H9 (cell line): Measurements from ENCODE around the gene NKAIN2. TPM values are rescaled to one million over a fixed set of nuclear protein-coding genes. Genes with fewer than 3 reads are reported as not detected.
"Not testable (repeated sequence)": the region's sequence is repeated elsewhere in the genome, so short reads cannot be mapped to it uniquely, and the experiment has no call there.

Source experiments
- DNase-seq: peaks from one replicate; pipeline ENCODE4 v3.0.0-alpha.2; 2017
- H2AFZ ChIP-seq: one replicate; pipeline ENCODE4 v1.6.1; 2013; ENCODE audit warnings: mild to moderate bottlenecking, low read length, control low read depth, moderate library complexity
- H2AK5ac ChIP-seq: 2 replicates; pipeline ENCODE4 v1.6.1; 2013; ENCODE audit warnings: low read length, control low read depth, mixed read lengths; ENCODE audit not compliant: insufficient read length
- H2BK120ac ChIP-seq: one replicate; pipeline ENCODE4 v1.6.1; 2013; ENCODE audit warnings: low read depth, mild to moderate bottlenecking, low read length, control low read depth, inconsistent platforms; ENCODE audit not compliant: poor library complexity, severe bottlenecking
- H2BK12ac ChIP-seq: 2 replicates; pipeline ENCODE4 v1.6.1; 2013; ENCODE audit warnings: low read length, control low read depth, mixed read lengths, low read depth; ENCODE audit not compliant: insufficient read length
- H2BK15ac ChIP-seq: 2 replicates; pipeline ENCODE4 v1.6.1; 2013; ENCODE audit warnings: low read depth, low read length, control low read depth
- H2BK20ac ChIP-seq: one replicate; pipeline ENCODE4 v1.6.1; 2013; ENCODE audit warnings: low read depth, mild to moderate bottlenecking, low read length, control low read depth, inconsistent platforms; ENCODE audit not compliant: poor library complexity, severe bottlenecking
- H2BK5ac ChIP-seq: 2 replicates; pipeline ENCODE4 v1.6.1; 2013; ENCODE audit warnings: low read length, control low read depth, mixed read lengths; ENCODE audit not compliant: insufficient read length
- H3K14ac ChIP-seq: 2 replicates; pipeline ENCODE4 v1.6.1; 2013; ENCODE audit warnings: low read length, control low read depth; ENCODE audit not compliant: insufficient read depth
- H3K18ac ChIP-seq: 2 replicates; pipeline ENCODE4 v1.6.1; 2013; ENCODE audit warnings: low read depth, mild to moderate bottlenecking, mixed read lengths, low read length, control low read depth; ENCODE audit not compliant: insufficient read length
- H3K23ac ChIP-seq: 2 replicates; pipeline ENCODE4 v1.6.1; 2013; ENCODE audit warnings: low read length, control low read depth, mixed read lengths, low read depth; ENCODE audit not compliant: insufficient read length
- H3K23me2 ChIP-seq: 2 replicates; pipeline ENCODE4 v1.6.1; 2013; ENCODE audit warnings: low read depth, mild to moderate bottlenecking, mixed read lengths, low read length, control low read depth; ENCODE audit not compliant: insufficient read length, poor library complexity, severe bottlenecking
- H3K27ac ChIP-seq: 2 replicates; pipeline ENCODE4 v1.5.1; 2013; ENCODE audit warnings: low read length, control low read depth, mixed read lengths, low read depth; ENCODE audit not compliant: insufficient read length
- H3K27me3 ChIP-seq: 2 replicates; pipeline ENCODE4 v1.6.1; 2013; ENCODE audit warnings: low read length, control low read depth, inconsistent platforms; ENCODE audit not compliant: insufficient read depth
- H3K4ac ChIP-seq: 2 replicates; pipeline ENCODE4 v1.6.1; 2013; ENCODE audit warnings: low read depth, mild to moderate bottlenecking, control low read depth, inconsistent platforms, low read length, moderate library complexity
- H3K4me1 ChIP-seq: 2 replicates; pipeline ENCODE4 v1.6.1; 2013; ENCODE audit warnings: low read length, control low read depth, inconsistent platforms; ENCODE audit not compliant: insufficient read depth
- H3K4me2 ChIP-seq: 2 replicates; pipeline ENCODE4 v1.6.1; 2013; ENCODE audit warnings: low read length, control low read depth, mixed read lengths; ENCODE audit not compliant: insufficient read length, insufficient read depth
- H3K56ac ChIP-seq: 2 replicates; pipeline ENCODE4 v1.6.1; 2013; ENCODE audit warnings: low read depth, mild to moderate bottlenecking, mixed read lengths, low read length, control low read depth; ENCODE audit not compliant: insufficient read length
- H3K79me1 ChIP-seq: 2 replicates; pipeline ENCODE4 v1.6.1; 2013; ENCODE audit warnings: low read depth, mild to moderate bottlenecking, moderate library complexity, low read length, control low read depth, inconsistent platforms; ENCODE audit not compliant: insufficient read depth, poor library complexity, severe bottlenecking
- H3K79me2 ChIP-seq: 2 replicates; pipeline ENCODE4 v1.6.1; 2013; ENCODE audit warnings: low read length, control low read depth, inconsistent platforms; ENCODE audit not compliant: insufficient read depth
- H3K9ac ChIP-seq: 2 replicates; pipeline ENCODE4 v1.6.1; 2013; ENCODE audit warnings: low read length, control low read depth, mixed read lengths; ENCODE audit not compliant: insufficient read length; ENCODE audit errors: extremely low read depth
- H3K9me3 ChIP-seq: one replicate; pipeline ENCODE4 v1.6.1; 2013; ENCODE audit warnings: low read depth, low read length, inconsistent platforms; ENCODE audit not compliant: control insufficient read depth
- H3T11ph ChIP-seq: one replicate; pipeline ENCODE4 v1.6.1; 2013; ENCODE audit warnings: mild to moderate bottlenecking, low read length, control low read depth, inconsistent platforms
- H4K20me1 ChIP-seq: one replicate; pipeline ENCODE4 v1.6.1; 2013; ENCODE audit not compliant: control insufficient read depth, insufficient read length, insufficient read depth
- H4K5ac ChIP-seq: 2 replicates; pipeline ENCODE4 v1.6.1; 2013; ENCODE audit warnings: low read depth, mild to moderate bottlenecking, mixed read lengths, low read length, control low read depth; ENCODE audit not compliant: insufficient read length
- H4K8ac ChIP-seq: replicated peaks from 2 replicates; pipeline ENCODE4 v1.6.1; 2013; ENCODE audit warnings: low read length, control low read depth, mixed read lengths, low read depth; ENCODE audit not compliant: insufficient read length
- H4K91ac ChIP-seq: 2 replicates; pipeline ENCODE4 v1.6.1; 2013; ENCODE audit warnings: low read depth, mild to moderate bottlenecking, moderate library complexity, mixed read lengths, low read length, control low read depth; ENCODE audit not compliant: insufficient read length
- H3K27ac Mint-ChIP-seq, 3 experiments: 2 replicates in 2 of 3; 3 replicates in 1 of 3; pipeline ENCODE4 v1.8.0; 2020 to 2021; ENCODE audit warnings: mixed read lengths in 3 of 3, mild to moderate bottlenecking in 1 of 3, moderate library complexity in 1 of 3
- H3K27me3 Mint-ChIP-seq: 2 replicates; pipeline ENCODE4 v1.8.0; 2021; ENCODE audit warnings: low read depth, mild to moderate bottlenecking, moderate library complexity, mixed read lengths
- H3K36me3 Mint-ChIP-seq, 3 experiments: 2 replicates in 2 of 3; 3 replicates in 1 of 3; pipeline ENCODE4 v1.8.0; 2020 to 2021; ENCODE audit warnings: low read depth in 3 of 3, mixed read lengths in 3 of 3; ENCODE audit not compliant: insufficient read depth in 1 of 3
- H3K4me1 Mint-ChIP-seq, 2 experiments: 2 replicates each; pipeline ENCODE4 v1.8.0; 2020; ENCODE audit warnings: mixed read lengths in 2 of 2
- H3K4me3 Mint-ChIP-seq, 2 experiments: 2 replicates in 1 of 2; 3 replicates in 1 of 2; pipeline ENCODE4 v1.8.0; 2020 to 2021; ENCODE audit warnings: mild to moderate bottlenecking in 2 of 2, mixed read lengths in 2 of 2, moderate library complexity in 1 of 2
- H3K9me3 Mint-ChIP-seq, 2 experiments: 2 replicates in 1 of 2; 3 replicates in 1 of 2; pipeline ENCODE4 v1.8.0; 2020; ENCODE audit warnings: mild to moderate bottlenecking in 2 of 2, mixed read lengths in 2 of 2, moderate library complexity in 1 of 2
- WGBS: extraction: QIAGEN DNeasy Blood & Tissue Kit; methylation state at CpG from one replicate; pipeline ENCODE4 v1.1.7; 2013; ENCODE audit warnings: missing lambda C conversion rate, low lambda C conversion rate, mixed read lengths; ENCODE audit not compliant: insufficient read length; ENCODE audit errors: extremely low coverage; 5-methylcytosine and 5-hydroxymethylcytosine counted together
- total RNA-seq: library from RNA; stranded (reverse); gene quantifications from 2 replicates; pipeline ENCODE4 v1.2.1, GENCODE V29; 2021
- TF ChIP-seq, protein P1 (sequence below): fragments of 200-600 bp; sonication (generic); conservative IDR thresholded peaks from 3 replicates; pipeline ENCODE4 v1.8.0; 2021; ENCODE audit warnings: antibody characterized with exemption, mild to moderate bottlenecking

NKAIN2 gene
- total RNA-seq, 1 experiment from 2014 or later, result 0.17 TPM

DNA sequence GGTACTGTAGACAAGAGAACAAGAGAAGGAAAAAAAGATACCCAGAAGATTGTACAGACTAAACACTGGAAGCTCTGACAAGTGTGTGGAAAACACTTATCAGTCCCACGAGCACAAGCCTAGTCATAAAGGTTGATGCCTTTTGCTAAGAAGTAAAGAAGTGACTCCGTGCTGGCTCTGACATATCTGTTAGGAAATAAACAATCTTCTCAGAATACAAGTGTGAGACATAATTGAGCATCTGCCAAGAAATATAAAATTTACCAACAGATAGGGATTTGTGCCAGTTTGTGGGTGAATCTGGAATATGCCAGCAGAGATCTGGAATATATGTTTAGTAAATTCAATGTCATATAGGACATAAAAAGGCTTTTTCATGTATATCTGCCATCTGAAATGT lies 899.9 kb downstream of the NKAIN2 start:
- TF ChIP-seq, protein P1, sequence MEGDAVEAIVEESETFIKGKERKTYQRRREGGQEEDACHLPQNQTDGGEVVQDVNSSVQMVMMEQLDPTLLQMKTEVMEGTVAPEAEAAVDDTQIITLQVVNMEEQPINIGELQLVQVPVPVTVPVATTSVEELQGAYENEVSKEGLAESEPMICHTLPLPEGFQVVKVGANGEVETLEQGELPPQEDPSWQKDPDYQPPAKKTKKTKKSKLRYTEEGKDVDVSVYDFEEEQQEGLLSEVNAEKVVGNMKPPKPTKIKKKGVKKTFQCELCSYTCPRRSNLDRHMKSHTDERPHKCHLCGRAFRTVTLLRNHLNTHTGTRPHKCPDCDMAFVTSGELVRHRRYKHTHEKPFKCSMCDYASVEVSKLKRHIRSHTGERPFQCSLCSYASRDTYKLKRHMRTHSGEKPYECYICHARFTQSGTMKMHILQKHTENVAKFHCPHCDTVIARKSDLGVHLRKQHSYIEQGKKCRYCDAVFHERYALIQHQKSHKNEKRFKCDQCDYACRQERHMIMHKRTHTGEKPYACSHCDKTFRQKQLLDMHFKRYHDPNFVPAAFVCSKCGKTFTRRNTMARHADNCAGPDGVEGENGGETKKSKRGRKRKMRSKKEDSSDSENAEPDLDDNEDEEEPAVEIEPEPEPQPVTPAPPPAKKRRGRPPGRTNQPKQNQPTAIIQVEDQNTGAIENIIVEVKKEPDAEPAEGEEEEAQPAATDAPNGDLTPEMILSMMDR, result no peak
- H2BK5ac ChIP-seq, result no peak overlapping the region
- Mint-ChIP-seq H3K27ac (no peak overlapping the region), H3K4me1 (no peaks in the 10 kb centered on the region), H3K9me3 (no peaks in the 10 kb centered on the region; a peak in 1 of 5 replicates), H3K36me3 (peaks cover 0 to under 1% (median 0%) of the 10 kb centered on the region in 3 experiments; a peak in 3 of 7 replicates), H3K4me3 (no peak overlapping the region), H3K27me3 (no peaks in the 10 kb centered on the region)
- no peaks in the 10 kb centered on the region for H3K9me3 ChIP-seq
- no peaks in the 10 kb centered on the region for H3K79me1 ChIP-seq
- no peak overlapping the region for H4K91ac ChIP-seq
- no peaks in the 10 kb centered on the region for H3K79me2 ChIP-seq
- no peaks in the 10 kb centered on the region for H4K20me1 ChIP-seq
- DNase-seq, result no peak
- no peak overlapping the region for H2BK120ac ChIP-seq
- H3K56ac ChIP-seq, result no peak overlapping the region
- no peak overlapping the region for H2AFZ ChIP-seq
- no peak overlapping the region for H3K4me2 ChIP-seq
- no peak overlapping the region for H4K8ac ChIP-seq
- no CpG with 5 or more reads among the region's 2 CpGs for WGBS
- no peaks in the 10 kb centered on the region for H3K23me2 ChIP-seq
- no peak overlapping the region for H2AK5ac ChIP-seq
- no peak overlapping the region for H3T11ph ChIP-seq
- no peaks in the 10 kb centered on the region for H3K4me1 ChIP-seq
- H3K27me3 ChIP-seq, result no peaks in the 10 kb centered on the region
- H4K5ac ChIP-seq, result no peak overlapping the region
- H3K9ac ChIP-seq, result no peak overlapping the region
- no peak overlapping the region for H3K27ac ChIP-seq
- H2BK20ac ChIP-seq, result no peak overlapping the region
- no peak overlapping the region for H3K23ac ChIP-seq
- no peak overlapping the region for H2BK12ac ChIP-seq
- no peak overlapping the region for H3K4ac ChIP-seq
- no peak overlapping the region for H3K18ac ChIP-seq
- H2BK15ac ChIP-seq, result no peak overlapping the region
- no peak overlapping the region for H3K14ac ChIP-seq

DNA sequence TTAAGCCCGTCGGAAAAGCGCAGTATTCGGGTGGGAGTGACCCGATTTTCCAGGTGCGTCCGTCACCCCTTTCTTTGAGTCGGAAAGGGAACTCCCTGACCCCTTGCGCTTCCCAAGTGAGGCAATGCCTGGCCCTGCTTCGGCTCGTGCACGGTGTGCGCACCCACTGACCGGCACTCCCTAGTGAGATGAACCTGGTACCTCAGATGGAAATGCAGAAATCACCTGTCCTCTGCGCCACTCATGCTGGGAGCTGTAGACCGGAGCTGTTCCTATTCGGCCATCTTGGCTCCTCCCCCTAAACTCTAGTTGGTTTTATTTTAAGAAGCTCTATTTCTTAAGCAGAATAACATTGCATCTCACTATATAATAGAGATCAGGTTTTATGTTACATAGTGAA lies 908.9 kb downstream of the NKAIN2 start:
- H3K4me3 Mint-ChIP-seq, result peak overlapping the region in 1 of 2 experiments; percentile 49; a peak in 2 of 5 replicates
- not testable (repeated sequence) for H3K27me3 ChIP-seq, H4K91ac ChIP-seq, H4K8ac ChIP-seq, H3K36me3 Mint-ChIP-seq, H3K18ac ChIP-seq, H3K4me2 ChIP-seq, H3K56ac ChIP-seq, H2AFZ ChIP-seq, H3K9me3 Mint-ChIP-seq, H3K23me2 ChIP-seq, H3K23ac ChIP-seq, H3K9me3 ChIP-seq, H2BK5ac ChIP-seq, DNase-seq, H3K79me1 ChIP-seq, H3K4ac ChIP-seq, H3K4me1 Mint-ChIP-seq, H2AK5ac ChIP-seq, H2BK120ac ChIP-seq, H2BK15ac ChIP-seq, H3K14ac ChIP-seq, H3K79me2 ChIP-seq, H3K9ac ChIP-seq, H2BK12ac ChIP-seq, H4K20me1 ChIP-seq, H3K4me1 ChIP-seq, H3K27me3 Mint-ChIP-seq, H3T11ph ChIP-seq, H2BK20ac ChIP-seq, H3K27ac ChIP-seq, H4K5ac ChIP-seq
- WGBS, result no CpG with 5 or more reads among the region's 17 CpGs
- H3K27ac Mint-ChIP-seq, result peak overlapping the region in 1 of 3 experiments; percentile 57; a peak in 1 of 7 replicates
